Left ventricle myocardium inferior (tissue), 1 donor: ENCODE data around the gene ESR1. TPM values are rescaled to one million over a fixed set of nuclear protein-coding genes. Genes with fewer than 3 reads are reported as not detected.

ENCODE experiments used
- DNase-seq: peaks from one replicate; pipeline ENCODE4 v3.0.0-alpha.2; 2020
- H3K27ac ChIP-seq: fragments of 200-600 bp; replicated peaks from 2 replicates; pipeline ENCODE4 v1.8.0; 2021
- H3K27me3 ChIP-seq: fragments of 200-600 bp; 2 replicates; pipeline ENCODE4 v1.8.0; 2021; ENCODE audit warnings: low read depth
- H3K36me3 ChIP-seq: fragments of 200-600 bp; 2 replicates; pipeline ENCODE4 v1.8.0; 2021
- H3K4me1 ChIP-seq: fragments of 200-600 bp; 2 replicates; pipeline ENCODE4 v1.8.0; 2021
- H3K4me3 ChIP-seq: fragments of 200-600 bp; 2 replicates; pipeline ENCODE4 v1.8.0; 2021; ENCODE audit warnings: mild to moderate bottlenecking, moderate library complexity
- H3K9me3 ChIP-seq: fragments of 200-600 bp; replicated peaks from 2 replicates; pipeline ENCODE4 v1.8.0; 2021
- CTCF ChIP-seq: fragments of 200-600 bp; IDR thresholded peaks from 2 replicates; pipeline ENCODE4 v1.8.0; 2021; ENCODE audit warnings: antibody characterized with exemption, mild to moderate bottlenecking, borderline replicate concordance
- intact Hi-C: fragments of 100-400 bp; cut with micrococcal nuclease; formaldehyde crosslinking; loops from one replicate; pipeline ENCODE4 v1.11.0; 2022
- total RNA-seq: library from RNA; stranded (reverse); fragmentation: NEBNext Ultra II Directional; extraction: Animal tissue kit (Norgen Biotek cat#: 25700); gene quantifications from one replicate; pipeline ENCODE4 v1.2.1, GENCODE V29; 2021
- donor health status: DM: no; HTN: yes; CAD: no; lungs with severe emphysema.

ESR1 gene
- total RNA-seq, 1 donor from 2014 or later: 1.6 TPM

DNA sequence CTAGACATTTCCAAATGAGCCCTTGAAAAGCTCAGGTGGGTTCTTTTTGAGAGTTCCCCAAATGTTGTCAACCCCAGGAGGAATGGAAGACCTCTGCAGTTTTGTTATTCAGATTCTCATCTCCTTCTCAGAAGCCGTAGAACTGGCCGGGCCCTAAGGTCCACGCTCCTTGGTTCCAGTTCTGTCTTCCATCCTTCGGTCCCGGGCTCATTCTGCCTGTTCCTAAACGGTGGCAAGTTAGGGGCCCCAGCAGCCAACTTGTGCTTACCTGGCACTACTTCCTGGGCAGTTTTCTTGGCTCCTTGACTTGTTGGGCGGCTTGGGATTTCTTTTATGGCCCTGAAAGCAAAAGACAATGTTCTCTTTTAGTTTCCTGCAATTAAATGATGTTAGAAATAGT is 6.4 kb downstream of the ESR1 start:
- DNase-seq: no peak
- no peak for TF ChIP-seq CTCF
- no peaks in the 10 kb centered on the region for H3K36me3 ChIP-seq
- intact Hi-C loops: no loop called here
- H3K4me1 ChIP-seq: peaks cover 7% of the 10 kb centered on the region
- peaks cover 36% of the 10 kb centered on the region for H3K27me3 ChIP-seq
- H3K9me3 ChIP-seq: no peaks in the 10 kb centered on the region
- no peak overlapping the region for H3K4me3 ChIP-seq
- no peak overlapping the region for H3K27ac ChIP-seq

- Histone ChIP-seq H3K36me3 (no peaks in the 10 kb centered on the region), H3K27ac (no peak overlapping the region), H3K4me3 (no peak overlapping the region), H3K9me3 (no peaks in the 10 kb centered on the region), H3K27me3 (peaks cover 30% of the 10 kb centered on the region), H3K4me1 (no peaks in the 10 kb centered on the region)
- TF ChIP-seq CTCF: no peak
- DNase-seq: no peak
- intact Hi-C loops: no loop called here
These were observed 7.1 kb downstream of the ESR1 start for GRCh38 chr6:151814614-151815013.

GRCh38 chr6:151822252-151823111 is 15.0 kb downstream of the ESR1 start:
- H3K27me3 ChIP-seq: peaks cover 22% of the 10 kb centered on the region
- no peak for TF ChIP-seq CTCF
- intact Hi-C loops: no loop called here
- no peak for DNase-seq
- H3K4me3 ChIP-seq: no peak overlapping the region
- no peak overlapping the region for H3K27ac ChIP-seq
- no peaks in the 10 kb centered on the region for H3K36me3 ChIP-seq
- H3K9me3 ChIP-seq: no peaks in the 10 kb centered on the region
- no peaks in the 10 kb centered on the region for H3K4me1 ChIP-seq

- DNase-seq: no peak
- Histone ChIP-seq H3K4me3 (no peak overlapping the region), H3K36me3 (no peaks in the 10 kb centered on the region), H3K9me3 (no peaks in the 10 kb centered on the region), H3K27ac (no peak overlapping the region), H3K4me1 (no peaks in the 10 kb centered on the region), H3K27me3 (peaks cover 7% of the 10 kb centered on the region)
- TF ChIP-seq CTCF: no peak
- intact Hi-C loops: no loop called here
These were observed 19.1 kb downstream of the ESR1 start for GRCh38 chr6:151826517-151827142.

DNA sequence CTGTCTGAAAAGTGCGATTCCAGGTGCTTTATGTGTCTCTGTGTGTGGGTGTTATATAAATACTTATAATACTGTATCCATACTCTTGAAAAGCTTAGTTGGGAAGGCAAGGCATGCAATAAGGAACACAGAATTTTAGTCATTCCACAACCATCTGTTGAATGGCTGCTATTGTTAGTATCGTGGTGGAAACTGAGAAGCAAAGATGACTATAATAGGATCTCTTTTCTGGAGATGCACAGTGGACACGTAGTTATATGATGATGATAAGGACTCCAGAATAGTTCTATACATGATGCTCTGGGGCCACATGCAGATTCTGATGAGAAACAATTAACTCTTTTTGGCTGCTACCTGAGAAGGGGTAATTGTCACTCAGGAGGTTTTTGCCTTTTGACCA is 25.2 kb downstream of the ESR1 start:
- intact Hi-C loops: no loop called here
- Histone ChIP-seq H3K36me3 (no peaks in the 10 kb centered on the region), H3K4me1 (no peaks in the 10 kb centered on the region), H3K27ac (no peak overlapping the region), H3K9me3 (no peaks in the 10 kb centered on the region), H3K27me3 (no peaks in the 10 kb centered on the region), H3K4me3 (no peak overlapping the region)
- no peak for DNase-seq
- no peak for TF ChIP-seq CTCF
